LNCaP clone FGC (cell line): Measurements from ENCODE around the gene PNP.
A peak's percentile ranks its signal among the peaks of the same experiment; 100 is the strongest.

ENCODE experiments used
- DNase-seq: peaks from one replicate; pipeline ENCODE4 v3.0.0-alpha.2; 2011; ENCODE audit warnings: low read depth
- H3K4me3 ChIP-seq: 2 replicates; pipeline ENCODE4 v1.5.1; 2011; ENCODE audit warnings: mild to moderate bottlenecking, low read depth, low read length, control low read depth
- TF ChIP-seq, protein P1 (sequence below): IDR thresholded peaks from 2 replicates; pipeline ENCODE4 v1.5.1; 2012; ENCODE audit warnings: mild to moderate bottlenecking; ENCODE audit not compliant: control insufficient read depth, insufficient read depth; ENCODE audit errors: extremely low read depth

PNP gene

GRCh38 chr14:20455355-20456300 is 13.6 kb upstream of the PNP start:
- TF ChIP-seq, protein P1, sequence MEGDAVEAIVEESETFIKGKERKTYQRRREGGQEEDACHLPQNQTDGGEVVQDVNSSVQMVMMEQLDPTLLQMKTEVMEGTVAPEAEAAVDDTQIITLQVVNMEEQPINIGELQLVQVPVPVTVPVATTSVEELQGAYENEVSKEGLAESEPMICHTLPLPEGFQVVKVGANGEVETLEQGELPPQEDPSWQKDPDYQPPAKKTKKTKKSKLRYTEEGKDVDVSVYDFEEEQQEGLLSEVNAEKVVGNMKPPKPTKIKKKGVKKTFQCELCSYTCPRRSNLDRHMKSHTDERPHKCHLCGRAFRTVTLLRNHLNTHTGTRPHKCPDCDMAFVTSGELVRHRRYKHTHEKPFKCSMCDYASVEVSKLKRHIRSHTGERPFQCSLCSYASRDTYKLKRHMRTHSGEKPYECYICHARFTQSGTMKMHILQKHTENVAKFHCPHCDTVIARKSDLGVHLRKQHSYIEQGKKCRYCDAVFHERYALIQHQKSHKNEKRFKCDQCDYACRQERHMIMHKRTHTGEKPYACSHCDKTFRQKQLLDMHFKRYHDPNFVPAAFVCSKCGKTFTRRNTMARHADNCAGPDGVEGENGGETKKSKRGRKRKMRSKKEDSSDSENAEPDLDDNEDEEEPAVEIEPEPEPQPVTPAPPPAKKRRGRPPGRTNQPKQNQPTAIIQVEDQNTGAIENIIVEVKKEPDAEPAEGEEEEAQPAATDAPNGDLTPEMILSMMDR, result no peak
- peak overlapping the region; percentile 96 for H3K4me3 ChIP-seq
- DNase-seq, result peak; percentile 80

DNA sequence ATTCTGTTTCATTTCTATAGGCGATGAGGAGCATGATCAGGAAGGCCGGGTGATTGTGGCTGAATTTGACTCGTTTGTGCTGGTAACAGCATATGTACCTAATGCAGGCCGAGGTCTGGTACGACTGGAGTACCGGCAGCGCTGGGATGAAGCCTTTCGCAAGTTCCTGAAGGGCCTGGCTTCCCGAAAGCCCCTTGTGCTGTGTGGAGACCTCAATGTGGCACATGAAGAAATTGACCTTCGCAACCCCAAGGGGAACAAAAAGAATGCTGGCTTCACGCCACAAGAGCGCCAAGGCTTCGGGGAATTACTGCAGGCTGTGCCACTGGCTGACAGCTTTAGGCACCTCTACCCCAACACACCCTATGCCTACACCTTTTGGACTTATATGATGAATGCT is 12.2 kb upstream of the PNP start:
- H3K4me3 ChIP-seq, result no peak overlapping the region
- TF ChIP-seq, protein P1, result no peak
- DNase-seq, result no peak

DNA sequence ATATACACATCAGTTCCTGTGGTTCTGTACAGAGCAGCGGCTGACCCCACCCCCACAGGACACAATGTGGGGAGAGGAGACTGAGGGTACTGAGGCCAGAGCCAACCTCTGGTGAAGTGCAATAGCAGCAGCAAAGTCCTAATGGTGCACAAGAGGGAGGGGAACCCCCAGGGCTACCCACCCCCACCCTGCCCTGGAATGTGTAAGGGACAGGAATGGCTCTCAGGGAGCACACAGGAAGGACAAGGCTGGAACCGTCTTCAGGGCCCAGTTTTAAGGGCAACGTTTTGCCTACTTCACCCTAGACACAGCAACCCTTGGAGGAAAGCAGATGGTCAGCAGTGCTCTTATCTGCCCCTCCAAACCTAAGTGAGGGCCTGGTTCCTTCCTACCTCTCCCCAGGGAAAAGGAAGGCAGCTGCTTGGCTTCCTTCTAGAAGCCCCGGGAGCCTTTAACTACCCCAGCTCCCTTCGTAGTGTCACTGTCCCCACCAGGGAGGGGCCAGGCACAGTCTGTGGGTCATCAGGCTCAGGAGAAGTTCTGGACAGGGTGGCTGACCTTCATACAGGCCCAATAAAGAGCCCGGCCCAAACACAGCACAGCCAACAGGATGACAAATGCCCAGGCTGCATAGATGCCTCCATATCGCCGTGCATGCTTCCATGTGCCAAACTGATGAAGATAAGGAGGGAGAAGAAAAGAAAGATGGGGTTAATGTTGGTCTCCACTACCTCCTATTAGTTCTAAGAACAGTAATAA is 11.0 kb upstream of the PNP start:
- DNase-seq, result no peak
- TF ChIP-seq, protein P1, result no peak
- H3K4me3 ChIP-seq, result no peak overlapping the region

GRCh38 chr14:20460458-20461224 is 8.6 kb upstream of the PNP start:
- TF ChIP-seq, protein P1, result no peak
- no peak for DNase-seq
- H3K4me3 ChIP-seq, result peak overlapping the region; percentile 64

DNA sequence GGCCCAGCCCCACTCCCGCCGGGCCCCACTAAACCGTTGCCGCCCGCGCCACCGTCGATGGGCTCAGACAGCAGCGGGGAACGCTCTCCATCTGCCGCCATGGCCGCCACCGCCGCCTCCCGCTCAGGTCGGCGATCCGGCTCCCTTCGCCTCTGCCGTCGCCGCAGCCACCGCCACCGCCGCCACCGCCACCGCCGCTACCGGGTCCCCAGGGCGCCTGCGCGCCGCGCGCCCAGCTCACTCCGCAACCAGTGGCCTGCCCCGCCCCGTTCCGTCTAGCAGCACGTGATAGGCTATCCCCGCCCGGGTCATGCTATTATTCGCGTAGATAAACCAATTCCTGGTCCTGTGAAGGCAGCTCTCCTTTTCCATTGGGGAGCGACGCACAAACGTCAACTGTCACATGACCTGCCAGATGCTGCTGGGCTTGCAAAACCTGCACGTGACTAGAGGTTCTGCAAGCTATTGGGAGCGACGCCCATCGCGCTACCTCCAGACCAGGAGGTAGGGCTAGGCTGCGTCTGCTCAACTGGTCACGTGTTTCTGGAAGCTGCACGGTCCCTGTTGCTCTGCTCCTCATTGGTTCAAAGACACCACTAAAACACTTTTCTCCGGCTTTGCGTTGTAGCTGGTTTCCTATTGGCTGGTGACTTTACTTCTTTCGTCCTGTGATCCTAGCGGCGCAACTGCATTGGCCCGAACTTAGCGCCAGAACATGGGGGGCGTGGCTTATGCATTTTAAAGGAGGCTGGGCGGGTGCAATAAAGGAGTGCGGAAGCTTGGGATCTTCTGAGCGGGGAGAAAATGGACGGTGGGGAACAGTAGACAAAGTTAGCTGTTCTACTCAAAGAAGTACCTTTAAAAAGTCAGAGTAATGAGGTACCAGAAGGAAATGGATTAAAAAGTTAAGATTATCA is 7.7 kb upstream of the PNP start, which contains the start of gene PIP4P1:
Gene PIP4P1, minus strand, starts transcription at position 210 of the 917 bp plus-strand sequence. Its CDS starts 109 bp downstream, at position 101.
- peak within 1 kb of the TSS; percentile 64 for H3K4me3 ChIP-seq
- TF ChIP-seq, protein P1, result no peak
- DNase-seq, result peak; percentile 100
